Naive thymus-derived CD4-positive, alpha-beta T cell (primary cell): ENCODE results near the gene SIL1. TPM values are rescaled to one million over a fixed set of nuclear protein-coding genes. Genes with fewer than 3 reads are reported as not detected.
"Not testable (repeated sequence)": the region's sequence is repeated elsewhere in the genome, so short reads cannot be mapped to it uniquely, and the experiment has no call there.

Source experiments
- ATAC-seq: fragments of 150-1000 bp; cut with Tn5 transposase; 2 replicates; pipeline ENCODE4 v1.10.0; 2021; ENCODE audit warnings: mild to moderate bottlenecking, moderate library complexity
- CTCF ChIA-PET: fragments of 350-600 bp; sonication (Branson Sonifier 250); formaldehyde crosslinking; loops from one replicate; lab custom pipeline; 2021; ENCODE audit warnings: antibody characterized with exemption; lab: Charles Lee
- POLR2A ChIA-PET: fragments of 350-600 bp; sonication (Branson Sonifier 250); formaldehyde crosslinking; loops from one replicate; lab custom pipeline; 2021; ENCODE audit warnings: antibody characterized with exemption, inconsistent platforms; lab: Charles Lee
- DNase-seq, 9 donors: peaks; one replicate each; pipeline versions ENCODE4 v3.0.0 to v3.0.0-alpha.2; 2020 to 2022; ENCODE audit warnings: mixed read lengths in 1 of 9
- H3K27ac ChIP-seq: one replicate; pipeline ENCODE4 v1.7.0; 2013; ENCODE audit warnings: mild to moderate bottlenecking, low read depth, low read length, moderate library complexity
- H3K27me3 ChIP-seq, 2 donors: one replicate each; pipeline ENCODE4 v1.7.0; 2013; ENCODE audit warnings: low read length in 2 of 2, mild to moderate bottlenecking in 2 of 2, moderate library complexity in 2 of 2; ENCODE audit not compliant: control insufficient read depth in 2 of 2, insufficient read depth in 2 of 2
- H3K36me3 ChIP-seq, 3 experiments: 1 replicate in 2 of 3; 2 replicates in 1 of 3; pipeline ENCODE4 v1.7.0; 2013; ENCODE audit warnings: low read length in 3 of 3, mild to moderate bottlenecking in 3 of 3, moderate library complexity in 1 of 3; ENCODE audit not compliant: insufficient read depth in 3 of 3, control insufficient read depth in 2 of 3
- H3K4me1 ChIP-seq, 2 donors: one replicate each; pipeline ENCODE4 v1.7.0; 2013; ENCODE audit warnings: low read length in 2 of 2, mild to moderate bottlenecking in 2 of 2, moderate library complexity in 1 of 2; ENCODE audit not compliant: control insufficient read depth in 2 of 2, insufficient read depth in 2 of 2
- H3K4me3 ChIP-seq: 2 replicates; pipeline ENCODE4 v1.7.0; 2013; ENCODE audit warnings: mild to moderate bottlenecking, low read length
- H3K9me3 ChIP-seq, 3 experiments: 1 replicate in 2 of 3; 2 replicates in 1 of 3; pipeline ENCODE4 v1.7.0; 2013; ENCODE audit warnings: low read length in 3 of 3; ENCODE audit not compliant: control insufficient read depth in 2 of 3
- H3K27ac Mint-ChIP-seq, 9 donors: one replicate each; pipeline ENCODE4 v1.8.0; 2020 to 2022; ENCODE audit warnings: mixed read lengths in 9 of 9, mild to moderate bottlenecking in 8 of 9, moderate library complexity in 5 of 9, inconsistent platforms in 2 of 9
- H3K27me3 Mint-ChIP-seq, 5 donors: one replicate each; pipeline ENCODE4 v1.8.0; 2021 to 2022; ENCODE audit warnings: mixed read lengths in 5 of 5, mild to moderate bottlenecking in 1 of 5
- H3K36me3 Mint-ChIP-seq, 5 donors: one replicate each; pipeline ENCODE4 v1.8.0; 2020 to 2022; ENCODE audit warnings: mixed read lengths in 5 of 5, mild to moderate bottlenecking in 3 of 5, inconsistent platforms in 1 of 5
- H3K4me1 Mint-ChIP-seq, 7 donors: one replicate each; pipeline ENCODE4 v1.8.0; 2020 to 2022; ENCODE audit warnings: mixed read lengths in 7 of 7, mild to moderate bottlenecking in 3 of 7, inconsistent platforms in 1 of 7
- H3K4me3 Mint-ChIP-seq, 10 donors: one replicate each; pipeline ENCODE4 v1.8.0; 2020 to 2022; ENCODE audit warnings: mild to moderate bottlenecking in 10 of 10, mixed read lengths in 10 of 10, moderate library complexity in 6 of 10, inconsistent platforms in 2 of 10
- H3K9me3 Mint-ChIP-seq, 11 donors: one replicate each; pipeline ENCODE4 v1.8.0; 2020 to 2022; ENCODE audit warnings: mixed read lengths in 11 of 11, mild to moderate bottlenecking in 4 of 11, inconsistent platforms in 1 of 11, moderate library complexity in 1 of 11
- intact Hi-C, 2 donors: fragments of 100-400 bp; cut with micrococcal nuclease; formaldehyde crosslinking; loops; one replicate each; pipeline ENCODE4 v1.15.1; 2023
- polyA plus RNA-seq, 2 donors: library from polyadenylated mRNA; unstranded; fragments of 300-500 nt; fragmentation: Illumina TruSeq; gene quantifications; one replicate each; pipeline ENCODE4 v1.2.3, GENCODE V29; 2021
- total RNA-seq, 6 experiments: library from RNA in 5 of 6; stranded (reverse) in 5 of 6; gene quantifications; 1 replicate in 5 of 6; 2 replicates in 1 of 6; pipeline ENCODE4 v1.2.3 and lab custom pipeline; 2021 to 2026

The SIL1 gene
- total and polyA plus RNA-seq, 7 experiments from 2014 or later: 10.6 to 27.1 (median 17.9) TPM

DNA sequence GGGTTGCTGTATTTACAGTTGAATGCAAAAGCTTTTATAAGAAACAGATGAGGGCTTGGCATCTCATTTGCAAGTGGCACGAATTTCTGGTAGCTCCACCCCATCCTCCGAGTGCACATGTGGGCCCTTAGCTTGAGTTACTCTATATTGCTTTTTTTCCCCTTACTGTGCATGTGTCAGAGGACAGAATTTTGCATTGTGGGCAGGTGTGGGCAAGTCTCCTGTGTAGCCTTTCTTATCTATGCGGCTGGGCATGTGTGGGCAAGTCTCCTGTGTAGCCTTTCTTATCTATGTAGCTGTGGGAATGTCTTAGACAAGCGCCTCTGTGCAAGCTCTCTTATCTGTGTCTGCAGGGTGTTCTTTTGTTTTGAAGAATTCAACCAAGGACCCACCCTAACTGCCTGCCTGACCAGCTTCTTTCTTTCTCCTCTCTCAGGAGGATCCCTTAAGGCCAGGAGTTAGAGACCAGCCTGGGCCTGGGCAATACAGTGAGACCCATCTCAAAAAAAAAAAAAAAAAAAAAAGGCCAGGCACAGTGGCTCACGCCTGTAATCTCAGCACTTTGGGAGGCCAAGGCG is 34.1 kb upstream of the SIL1 start:
- POLR2A ChIA-PET: no interaction called here

DNA sequence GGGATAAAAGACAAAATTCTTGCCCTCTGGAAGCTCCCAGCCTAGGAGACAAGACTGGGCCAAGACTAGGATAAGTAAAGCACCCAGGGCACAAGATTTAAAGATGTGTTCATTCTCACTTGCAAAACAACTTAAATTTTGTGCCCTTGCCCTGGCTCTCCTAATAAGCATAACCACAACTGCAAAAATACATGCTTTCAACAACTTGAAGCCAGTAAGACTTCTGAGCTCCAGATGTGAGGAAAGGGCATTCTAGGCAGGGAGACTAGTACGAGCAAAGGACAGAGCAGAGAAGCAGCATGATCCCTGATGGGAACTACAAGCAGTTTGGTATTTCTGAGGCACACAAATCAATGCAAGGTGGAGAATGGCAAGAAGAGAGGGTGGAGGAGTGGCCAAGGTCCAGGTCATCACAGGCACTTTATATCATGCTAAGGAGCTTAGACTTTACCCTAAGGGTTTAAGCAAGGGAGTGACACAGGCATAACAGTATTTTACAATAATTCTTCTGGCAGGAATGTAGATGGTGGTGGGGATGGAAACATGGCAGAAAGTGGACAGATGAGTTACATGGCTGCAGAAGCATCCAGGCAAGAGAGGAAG is 30.1 kb upstream of the SIL1 start:
- H3K4me3 Mint-ChIP-seq: no peak overlapping the region
- H3K4me1 ChIP-seq: no peaks in the 10 kb centered on the region
- H3K27ac ChIP-seq: no peak overlapping the region
- no peaks in the 10 kb centered on the region for H3K36me3 Mint-ChIP-seq
- H3K9me3 ChIP-seq: no peaks in the 10 kb centered on the region
- H3K27ac Mint-ChIP-seq: no peak overlapping the region
- H3K9me3 Mint-ChIP-seq: peaks cover 0 to 2% (median 0%) of the 10 kb centered on the region in 11 donors
- DNase-seq (no peak), ATAC-seq (no peak)
- no peak overlapping the region for H3K4me3 ChIP-seq
- H3K27me3 ChIP-seq: no peaks in the 10 kb centered on the region
- ChIA-PET POLR2A (no interaction called here), CTCF (interaction anchor here (0.7 kb wide), 1 partner anchor 587 kb away, joined by 3 read pairs; no protein-coding TSS in a partner anchor)
- H3K27me3 Mint-ChIP-seq: peaks cover 0 to 3% (median 0%) of the 10 kb centered on the region in 5 donors
- no peaks in the 10 kb centered on the region for H3K36me3 ChIP-seq
- intact Hi-C loops: no loop called here
- H3K4me1 Mint-ChIP-seq: no peaks in the 10 kb centered on the region

More for the DNA sequence above, 34.1 kb upstream of the SIL1 start:
- H3K4me1 ChIP-seq: no peaks in the 10 kb centered on the region
- H3K27ac Mint-ChIP-seq: peak overlapping the region in 1 of 9 donors; percentile 46
- H3K36me3 Mint-ChIP-seq: peaks cover 0 to 4% (median 0%) of the 10 kb centered on the region in 5 donors
- no peaks in the 10 kb centered on the region for H3K27me3 ChIP-seq
- H3K27ac ChIP-seq: no peak overlapping the region
- H3K27me3 Mint-ChIP-seq: peaks cover 0 to 4% (median 0%) of the 10 kb centered on the region in 5 donors
- no peaks in the 10 kb centered on the region for H3K9me3 ChIP-seq
- H3K9me3 Mint-ChIP-seq: peaks cover 0 to 2% (median 0%) of the 10 kb centered on the region in 11 donors
- no peaks in the 10 kb centered on the region for H3K36me3 ChIP-seq
- ATAC-seq (no peak), DNase-seq (no peak)
- H3K4me3 Mint-ChIP-seq: no peak overlapping the region
- H3K4me3 ChIP-seq: no peak overlapping the region
- CTCF ChIA-PET: no interaction called here
- intact Hi-C loops: no loop called here
- peaks cover 0 to 2% (median 0%) of the 10 kb centered on the region in 7 donors for H3K4me1 Mint-ChIP-seq

DNA sequence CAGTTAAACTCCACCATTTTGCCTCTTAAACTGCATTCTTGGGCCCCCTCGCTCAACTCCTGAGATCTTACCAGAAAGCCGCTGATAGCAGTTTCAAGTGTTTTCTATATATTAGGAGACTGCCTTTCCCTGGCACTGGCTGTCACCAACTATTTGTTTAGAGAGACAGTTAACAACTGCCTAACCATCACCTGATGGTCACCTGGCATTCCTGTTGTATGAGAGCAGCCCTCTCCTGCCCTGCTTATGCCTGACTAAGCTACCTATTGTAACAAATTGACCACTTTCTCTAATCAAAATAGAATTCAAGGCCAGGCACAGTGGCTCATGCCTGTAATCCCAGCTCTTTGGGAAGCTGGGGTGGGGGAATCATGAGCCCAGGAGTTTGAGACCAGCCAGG is 28.0 kb upstream of the SIL1 start:
- no peaks in the 10 kb centered on the region for H3K27me3 ChIP-seq
- H3K36me3 ChIP-seq: no peaks in the 10 kb centered on the region
- no peaks in the 10 kb centered on the region for H3K4me1 Mint-ChIP-seq
- no peaks in the 10 kb centered on the region for H3K9me3 Mint-ChIP-seq
- intact Hi-C loops: no loop called here
- H3K27me3 Mint-ChIP-seq: peaks cover 0 to 8% (median 3%) of the 10 kb centered on the region in 5 donors
- no peaks in the 10 kb centered on the region for H3K36me3 Mint-ChIP-seq
- ChIA-PET POLR2A (no interaction called here), CTCF (no interaction called here)
- H3K27ac ChIP-seq: no peak overlapping the region
- no peaks in the 10 kb centered on the region for H3K4me1 ChIP-seq
- no peak overlapping the region for H3K4me3 ChIP-seq
- no peak for DNase-seq
- no peak for ATAC-seq
- H3K9me3 ChIP-seq: no peaks in the 10 kb centered on the region
- H3K4me3 Mint-ChIP-seq: no peak overlapping the region
- no peak overlapping the region for H3K27ac Mint-ChIP-seq

- CTCF ChIA-PET: no interaction called here
- Histone ChIP-seq H3K27ac (no peak overlapping the region), H3K36me3 (no peaks in the 10 kb centered on the region), H3K4me3 (no peak overlapping the region), H3K4me1 (no peaks in the 10 kb centered on the region), H3K9me3 (no peaks in the 10 kb centered on the region), H3K27me3 (no peaks in the 10 kb centered on the region)
- no peak overlapping the region for H3K4me3 Mint-ChIP-seq
- H3K4me1 Mint-ChIP-seq: no peaks in the 10 kb centered on the region
- DNase-seq (no peak), ATAC-seq (no peak)
- intact Hi-C loops: no loop called here
- POLR2A ChIA-PET: no interaction called here
- peaks cover 0 to 8% (median 3%) of the 10 kb centered on the region in 5 donors for H3K27me3 Mint-ChIP-seq
- H3K27ac Mint-ChIP-seq: no peak overlapping the region
- peaks cover 0 to 3% (median 0%) of the 10 kb centered on the region in 11 donors for H3K9me3 Mint-ChIP-seq
- H3K36me3 Mint-ChIP-seq: peaks cover 0 to 4% (median 0%) of the 10 kb centered on the region in 5 donors
These were observed 25.3 kb upstream of the SIL1 start for GRCh38 chr5:139223481-139223880.

- Histone ChIP-seq H3K4me3 (no peak overlapping the region), H3K36me3 (no peaks in the 10 kb centered on the region), H3K27ac (no peak overlapping the region), H3K4me1 (no peaks in the 10 kb centered on the region), H3K9me3 (no peaks in the 10 kb centered on the region), H3K27me3 (no peaks in the 10 kb centered on the region)
- Mint-ChIP-seq H3K27me3 (peaks cover 0 to 8% (median 3%) of the 10 kb centered on the region in 5 donors), H3K27ac (no peak overlapping the region), H3K36me3 (peaks cover 0 to 4% (median 0%) of the 10 kb centered on the region in 5 donors), H3K4me1 (no peaks in the 10 kb centered on the region), H3K4me3 (no peak overlapping the region), H3K9me3 (peaks cover 0 to 3% (median 0%) of the 10 kb centered on the region in 11 donors)
- ChIA-PET CTCF (interaction anchor here (0.6 kb wide), 1 partner anchor 278 kb away, joined by 4 read pairs; no protein-coding TSS in a partner anchor), POLR2A (no interaction called here)
- ATAC-seq (no peak), DNase-seq (no peak)
- intact Hi-C loops: no loop called here
These were observed 24.2 kb upstream of the SIL1 start for GRCh38 chr5:139222346-139222745.

DNA sequence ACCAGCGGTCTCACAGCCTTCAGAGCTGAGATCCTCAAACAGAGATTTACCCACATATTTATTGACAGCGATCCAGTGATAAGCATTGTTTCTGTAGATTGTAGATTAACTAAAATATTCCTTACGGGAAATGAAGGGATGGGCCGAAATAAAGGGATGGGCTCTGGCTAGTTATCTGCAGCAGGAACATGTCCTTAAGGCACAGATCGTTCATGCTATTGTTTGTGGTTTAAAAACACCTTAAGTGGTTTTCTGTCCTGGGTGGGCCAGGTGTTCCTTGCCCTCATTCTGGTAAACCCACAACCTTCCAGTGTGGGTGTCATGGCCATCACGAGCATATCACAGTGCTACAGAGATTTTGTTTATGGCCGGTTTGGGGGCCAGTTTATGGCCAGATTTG is 19.9 kb upstream of the SIL1 start:
- intact Hi-C loops, H3K9me3 Mint-ChIP-seq, ATAC-seq, CTCF ChIA-PET, POLR2A ChIA-PET, H3K36me3 ChIP-seq, H3K27me3 Mint-ChIP-seq, H3K27ac Mint-ChIP-seq, H3K4me3 Mint-ChIP-seq, DNase-seq, H3K4me3 ChIP-seq, H3K4me1 ChIP-seq, H3K27ac ChIP-seq, H3K36me3 Mint-ChIP-seq, H3K9me3 ChIP-seq, H3K27me3 ChIP-seq: not testable (repeated sequence)
- H3K4me1 Mint-ChIP-seq: peaks cover 0 to 11% (median 0%) of the 10 kb centered on the region in 7 donors
